Activated CD8-positive, alpha-beta memory T cell treated with anti-CD3 and anti-CD28 coated beads for 4 hours (primary cell): ENCODE measurements around the gene DHRS7.
"Not testable (repeated sequence)": the region's sequence is repeated elsewhere in the genome, so short reads cannot be mapped to it uniquely, and the experiment has no call there.

Source experiments
- DNase-seq, 2 donors: peaks; one replicate each; pipeline ENCODE4 v3.0.0-alpha.2; 2020; ENCODE audit warnings: low read depth in 2 of 2

Gene DHRS7

DNA sequence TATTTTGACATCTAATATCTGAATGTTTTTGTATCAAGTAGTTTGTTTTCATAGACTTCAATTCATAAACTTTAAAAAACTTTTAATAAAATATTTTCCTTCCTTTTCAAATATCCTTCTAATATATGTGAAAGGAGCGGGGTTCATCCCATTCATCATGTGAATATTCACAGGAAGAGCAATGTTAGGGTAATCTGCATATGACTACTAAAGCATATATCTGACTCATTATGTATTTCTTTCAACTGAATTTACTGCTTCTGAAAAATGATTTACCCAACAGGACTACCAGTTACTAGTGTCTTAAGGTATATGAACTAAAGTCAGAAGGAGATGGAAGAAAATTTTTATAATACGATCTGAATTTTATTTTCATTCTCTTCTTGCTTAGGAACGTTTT is 30.5 kb downstream of the DHRS7 start:
- no peak for DNase-seq

DNA sequence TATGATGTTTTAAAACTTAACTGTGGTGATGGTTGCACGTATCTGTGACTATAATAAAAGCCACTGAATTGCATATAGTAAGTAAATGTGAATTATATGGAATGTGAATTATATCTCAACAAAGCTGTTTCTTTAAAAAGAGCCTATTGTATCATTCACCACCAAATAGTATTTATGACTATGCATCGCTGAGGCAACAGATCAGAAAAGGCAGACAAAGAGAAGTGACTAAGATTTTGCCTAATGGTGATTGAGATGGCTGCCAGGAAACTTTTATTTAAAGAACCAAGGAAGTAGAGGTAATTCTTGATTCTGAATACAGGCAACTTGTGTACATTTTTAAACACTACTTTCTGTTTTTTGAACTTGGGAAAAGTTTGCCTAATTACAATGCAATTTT is 31.7 kb downstream of the DHRS7 start:
- DNase-seq: no peak

DNA sequence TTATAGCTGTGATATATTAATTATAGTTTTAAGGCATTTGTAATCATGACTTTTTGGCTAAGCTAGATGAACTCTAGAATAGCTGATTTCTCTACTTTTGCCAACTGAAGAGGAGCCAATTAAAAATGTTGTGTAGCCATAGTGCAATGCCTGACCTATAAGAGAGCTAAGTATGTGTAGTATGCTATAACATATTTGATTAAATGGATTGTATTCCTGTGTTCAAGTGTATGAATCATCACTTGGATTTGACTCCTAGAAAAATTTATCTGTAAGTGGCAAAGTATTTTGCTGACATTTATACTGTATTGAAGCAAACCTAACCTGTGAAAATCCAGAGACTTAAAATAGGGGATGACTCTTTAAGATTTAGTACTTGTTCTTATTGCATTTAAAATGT is 39.3 kb downstream of the DHRS7 start:
- no peak for DNase-seq

DNA sequence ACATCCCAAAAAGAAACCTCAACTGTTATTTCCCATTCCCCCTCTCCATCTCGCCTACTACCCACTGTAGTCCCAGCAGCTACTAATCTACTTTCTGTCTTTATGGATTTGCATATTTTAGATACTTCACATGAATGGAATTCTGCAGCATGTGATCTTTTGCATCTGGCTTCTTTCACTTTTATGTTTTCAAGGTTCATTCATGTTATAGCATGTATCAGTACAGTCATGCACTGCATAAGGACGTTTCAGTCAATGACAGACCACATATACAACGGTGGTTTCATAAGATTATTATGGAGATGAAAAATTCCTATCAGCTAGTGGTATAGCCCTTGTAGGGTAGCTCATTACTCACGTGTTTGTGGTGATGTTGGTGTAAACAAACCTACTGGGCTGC is 49.0 kb downstream of the DHRS7 start:
- DNase-seq: no peak

DNA sequence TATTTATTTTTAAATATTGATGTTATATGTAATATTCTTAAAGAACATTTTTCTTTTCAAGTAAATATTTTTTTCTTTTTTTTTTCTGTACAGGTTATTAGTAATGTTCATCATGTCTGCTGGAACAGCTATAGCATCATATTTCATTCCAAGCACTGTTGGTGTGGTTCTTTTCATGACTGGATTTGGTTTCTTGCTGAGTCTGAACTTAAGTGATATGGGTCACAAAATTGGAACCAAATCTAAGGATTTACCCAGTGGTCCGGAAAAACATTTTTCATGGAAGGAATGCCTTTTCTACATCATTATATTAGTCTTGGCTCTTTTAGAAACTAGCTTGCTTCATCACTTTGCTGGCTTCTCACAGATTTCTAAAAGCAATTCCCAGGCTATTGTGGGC is 50.3 kb downstream of the DHRS7 start:
- no peak for DNase-seq

DNA sequence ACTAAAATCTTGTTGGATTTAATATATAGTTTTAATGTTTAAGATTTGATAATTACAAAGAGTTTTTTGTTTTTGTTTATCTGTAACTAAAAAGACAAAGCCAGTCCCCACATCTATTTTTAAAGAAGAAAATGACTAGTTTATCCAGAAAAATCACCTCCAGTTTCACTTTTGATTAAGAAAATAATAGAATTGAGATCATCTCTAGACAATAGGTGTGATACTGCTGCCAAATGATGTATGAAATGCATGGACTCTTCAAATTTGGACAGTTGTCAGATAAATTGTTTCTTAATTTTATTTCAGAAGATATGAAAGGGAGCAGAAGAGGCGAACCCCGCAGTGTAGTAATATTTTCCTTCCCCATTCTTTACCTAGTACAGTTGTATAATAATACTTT is 53.5 kb downstream of the DHRS7 start:
- no peak for DNase-seq

DNA sequence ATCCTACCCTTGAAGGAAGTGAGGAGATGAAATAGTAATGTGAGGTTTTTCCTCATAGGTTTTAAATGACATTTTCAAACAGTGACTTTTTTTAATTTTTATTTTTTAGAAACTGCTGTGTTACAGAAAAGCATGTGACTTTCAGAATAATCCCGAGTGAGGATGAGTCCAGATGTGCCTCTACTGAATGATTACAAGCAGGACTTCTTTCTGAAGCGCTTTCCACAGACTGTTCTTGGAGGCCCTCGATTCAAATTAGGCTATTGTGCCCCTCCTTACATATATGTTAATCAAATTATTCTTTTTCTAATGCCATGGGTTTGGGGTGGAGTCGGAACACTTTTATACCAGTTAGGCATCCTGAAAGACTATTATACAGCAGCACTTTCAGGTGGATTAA is 57.7 kb downstream of the DHRS7 start:
- DNase-seq: no peak

DNA sequence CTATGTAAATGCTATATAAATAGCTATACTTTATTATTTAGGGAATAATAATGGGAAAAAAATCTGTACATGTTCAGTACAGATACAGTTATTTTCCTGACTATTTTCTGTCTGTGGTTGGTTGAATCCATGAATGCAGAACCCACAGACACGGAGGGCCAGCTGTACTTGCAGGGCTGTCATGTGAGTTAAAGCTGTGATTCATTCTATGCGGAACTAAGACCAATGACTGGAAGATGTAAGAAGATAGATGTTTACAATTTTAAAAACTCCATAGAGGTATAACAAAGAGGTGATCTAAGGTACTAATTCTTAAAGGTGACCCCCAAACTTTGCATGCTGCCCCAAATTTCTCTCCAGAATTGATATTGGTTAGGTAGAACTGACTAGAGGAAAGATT is 58.9 kb downstream of the DHRS7 start:
- DNase-seq: no peak

DNA sequence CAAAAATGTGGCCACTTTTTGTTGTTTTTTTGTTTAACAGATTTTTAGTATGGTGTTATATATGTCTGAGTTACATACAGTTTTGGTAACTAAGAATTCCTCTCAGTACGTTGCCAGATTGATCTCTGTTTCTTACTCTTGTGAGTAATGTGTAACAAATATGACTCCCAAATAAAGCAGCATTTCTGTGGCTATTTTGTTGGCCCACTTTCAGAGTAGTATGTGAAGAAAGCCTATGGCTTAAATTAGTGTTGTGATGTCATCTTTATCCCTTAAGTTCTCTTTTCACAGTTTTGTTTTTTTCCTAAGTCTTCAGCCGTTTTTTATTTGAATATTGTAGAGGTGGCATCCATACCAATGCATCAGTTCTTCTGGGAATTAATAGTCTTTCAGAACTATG is 62.8 kb downstream of the DHRS7 start:
- no peak for DNase-seq

DNA sequence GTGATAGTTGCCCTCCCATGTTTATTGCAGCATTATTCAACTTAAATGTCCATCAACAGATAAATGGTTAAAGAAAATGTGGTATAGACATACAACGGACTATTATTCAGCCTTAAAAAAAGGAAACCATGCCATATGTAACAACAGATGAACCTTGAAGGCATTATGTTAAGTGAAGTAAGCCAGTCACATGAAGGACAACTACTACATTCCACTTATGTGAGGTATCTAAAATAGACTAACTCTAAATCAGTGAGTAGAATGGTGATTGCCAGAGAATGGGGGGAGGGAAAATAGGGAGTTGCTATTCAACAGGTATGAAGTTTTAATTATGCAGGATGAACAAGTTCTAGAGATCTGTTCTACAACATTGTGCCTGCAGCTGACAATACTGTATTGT is 63.4 kb downstream of the DHRS7 start:
- DNase-seq: no peak

DNA sequence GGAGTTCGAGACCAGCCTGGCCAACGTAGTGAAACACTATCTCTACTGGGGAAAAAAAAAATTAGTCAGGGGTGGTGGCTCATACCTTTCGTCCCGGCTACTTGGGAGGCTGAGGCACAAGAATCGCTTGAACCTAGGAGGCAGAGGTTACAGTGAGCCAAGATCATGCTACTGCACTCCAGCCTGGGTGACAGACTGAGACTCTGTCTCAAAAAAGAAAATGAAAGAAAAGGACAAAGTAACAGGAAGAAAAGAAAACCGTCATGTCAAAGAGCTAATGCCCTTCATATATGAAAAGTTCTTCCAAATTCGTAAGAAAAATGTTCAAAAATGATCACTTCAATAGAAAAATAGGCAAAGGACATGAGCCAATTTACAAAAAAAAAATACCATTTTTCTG is 65.3 kb downstream of the DHRS7 start:
- DNase-seq: not testable (repeated sequence)

DNA sequence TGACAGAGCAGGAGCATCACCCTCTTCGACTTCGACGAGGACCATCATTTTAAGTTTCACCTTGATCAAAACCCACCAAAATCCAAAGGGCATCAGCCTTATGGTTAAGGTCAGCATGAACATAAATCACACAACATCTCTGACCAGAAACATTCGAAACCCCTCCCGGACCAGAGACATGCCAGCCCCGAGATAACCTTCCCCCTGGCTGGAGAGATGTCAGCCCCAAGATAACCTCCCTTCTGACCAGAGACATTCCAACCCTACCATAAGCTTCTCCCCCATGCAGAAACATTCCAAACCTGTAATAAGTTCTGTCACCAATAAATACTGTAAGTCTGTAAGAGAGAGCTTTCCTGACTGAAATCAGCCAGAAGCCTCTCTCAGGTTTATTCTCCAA is 67.2 kb downstream of the DHRS7 start:
- no peak for DNase-seq

DNA sequence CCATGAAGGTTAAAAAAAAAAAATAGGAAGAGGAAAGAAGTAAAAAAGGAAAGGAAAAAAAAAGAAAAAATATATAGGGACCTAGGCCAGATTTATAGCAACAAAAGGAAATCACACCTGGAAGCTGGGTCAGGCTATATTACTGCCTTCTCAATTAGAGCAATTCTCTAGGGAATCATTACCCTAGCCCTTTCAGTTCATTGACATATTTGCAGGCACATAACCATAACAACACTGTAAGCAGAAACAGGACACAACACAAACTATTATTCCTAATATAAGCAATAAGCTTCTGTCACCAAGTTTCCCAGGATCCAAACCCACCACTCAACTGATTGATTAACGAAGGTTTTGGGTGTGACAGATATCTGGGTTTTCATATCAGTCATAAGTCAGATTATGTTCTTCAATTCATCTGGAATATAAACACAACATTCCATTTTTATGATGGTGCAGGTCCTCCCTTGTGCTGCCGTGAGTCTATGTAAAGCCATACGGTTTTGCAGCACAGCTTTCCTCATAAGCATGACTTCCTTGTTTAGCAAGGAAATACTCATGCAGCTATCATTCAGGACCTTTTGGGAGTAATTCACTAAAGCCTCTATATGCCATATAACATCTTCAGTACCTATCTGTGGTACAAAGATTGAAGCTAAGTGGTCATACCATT is 69.3 kb downstream of the DHRS7 start:
- no peak for DNase-seq

DNA sequence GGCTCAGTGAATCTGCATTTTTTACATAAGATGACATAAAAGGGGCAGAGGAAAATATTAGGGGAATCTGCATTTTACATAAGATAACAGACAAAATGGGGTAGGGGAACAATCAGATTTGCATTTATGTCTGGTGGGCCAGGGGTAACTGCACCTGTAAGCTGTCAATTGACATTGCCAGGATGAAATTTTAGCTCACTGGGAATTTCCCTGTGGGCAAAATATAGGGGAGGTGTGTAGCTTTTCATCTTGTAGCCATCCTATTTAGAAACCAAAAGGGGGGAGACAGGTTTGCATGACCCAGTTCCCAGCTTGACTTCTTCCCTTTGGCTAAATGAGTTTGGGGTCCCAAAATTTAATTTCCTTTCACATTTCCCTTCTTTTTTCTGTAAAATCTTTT is 70.0 kb downstream of the DHRS7 start:
- DNase-seq: no peak

DNA sequence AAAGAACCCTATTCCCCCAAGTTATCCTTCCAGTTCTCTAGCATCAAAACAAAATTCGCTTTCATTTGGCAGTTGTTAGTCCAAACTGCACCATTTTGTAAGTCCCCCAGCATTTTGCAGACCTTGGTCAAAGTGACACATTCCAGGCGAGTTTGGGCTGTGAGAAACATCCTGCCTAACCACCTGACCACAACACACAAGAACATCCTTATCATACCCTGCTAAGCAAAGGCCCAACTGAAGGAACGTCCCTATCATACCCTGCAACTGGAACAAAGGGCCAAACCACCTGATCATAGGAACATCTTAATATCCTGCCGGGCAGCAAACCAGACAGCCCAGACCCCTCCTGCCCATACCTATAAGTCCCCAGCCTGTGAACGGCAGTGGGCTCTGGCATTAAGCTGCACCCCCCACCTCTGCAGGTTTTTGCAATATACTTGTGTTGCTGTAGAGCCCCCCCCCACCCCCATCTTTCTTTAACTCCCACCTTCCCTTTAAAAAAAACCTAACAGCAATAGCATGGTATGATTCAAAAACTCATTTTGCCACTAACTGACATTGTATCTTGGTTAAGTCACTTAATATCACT is 70.8 kb downstream of the DHRS7 start:
- DNase-seq: no peak
